Measurements from ENCODE around the gene YES1. TPM values are rescaled to one million over a fixed set of nuclear protein-coding genes. Genes with fewer than 3 reads are reported as not detected.

YES1 gene
- 10 to 100 TPM; 57.8 to 85.7 (median 68.2) TPM for polyA plus RNA-seq (ENCODE audit: insufficient read length in 4 of 4)

DNA sequence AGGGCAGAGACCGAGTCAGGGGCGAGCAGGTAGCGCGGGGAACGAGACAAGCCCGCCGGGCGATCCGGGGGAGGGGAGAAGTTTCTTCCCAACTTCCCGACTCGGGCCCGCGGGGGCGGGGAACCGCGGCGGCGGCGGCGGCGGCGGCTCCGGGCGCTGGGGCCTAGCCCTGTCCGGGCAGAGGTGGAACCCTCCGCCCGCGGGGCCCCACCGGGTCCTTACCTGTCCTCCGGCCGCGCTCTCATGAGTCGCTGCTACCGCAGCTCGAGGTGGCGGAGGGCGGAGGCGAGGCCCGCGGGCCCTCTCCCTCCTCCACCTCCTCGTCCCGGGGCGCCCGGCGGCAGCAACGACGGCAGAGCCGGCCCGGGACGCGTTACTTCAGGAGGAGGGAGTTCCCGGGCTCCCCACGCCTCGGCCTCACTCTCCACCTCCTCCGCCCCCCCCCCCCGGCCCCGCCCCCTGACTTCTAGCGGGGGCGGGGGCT, at the start of gene YES1:
TSS of gene YES1 (minus strand) at position 351 of the 484 bp plus-strand sequence. CDS start 55,415 bp downstream, outside the sequence.
- peak in 2 of 4 donors; percentile 22 to 38 for DNase-seq (ENCODE audit: low read depth in 4 of 4, low spot score in 3 of 4)

- no peak for DNase-seq (ENCODE audit: low read depth in 4 of 4, low spot score in 3 of 4)
These were observed 45.9 kb upstream of the YES1 start for GRCh38 chr18:857986-858385.

DNA sequence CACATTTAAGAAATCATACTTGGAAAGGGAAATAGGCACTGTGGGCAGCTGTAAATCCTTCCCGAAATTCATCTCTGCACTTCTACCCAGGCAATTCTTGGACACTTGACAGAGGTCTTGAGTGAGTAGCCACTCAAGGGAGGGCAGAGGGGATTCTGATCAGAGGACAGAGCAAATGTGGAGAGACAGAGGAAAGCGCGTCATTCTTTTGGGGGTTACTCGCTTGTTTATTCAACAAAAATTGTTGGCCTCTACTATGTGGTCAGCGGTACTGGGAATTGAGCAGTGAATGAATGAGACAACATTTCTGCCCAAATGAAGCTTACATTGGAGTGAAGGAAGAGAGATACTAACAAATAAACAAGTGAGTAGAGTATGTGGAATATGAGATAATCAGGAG, 41.4 kb upstream of the YES1 start:
- no peak for DNase-seq (ENCODE audit: low read depth in 4 of 4, low spot score in 3 of 4)

DNA sequence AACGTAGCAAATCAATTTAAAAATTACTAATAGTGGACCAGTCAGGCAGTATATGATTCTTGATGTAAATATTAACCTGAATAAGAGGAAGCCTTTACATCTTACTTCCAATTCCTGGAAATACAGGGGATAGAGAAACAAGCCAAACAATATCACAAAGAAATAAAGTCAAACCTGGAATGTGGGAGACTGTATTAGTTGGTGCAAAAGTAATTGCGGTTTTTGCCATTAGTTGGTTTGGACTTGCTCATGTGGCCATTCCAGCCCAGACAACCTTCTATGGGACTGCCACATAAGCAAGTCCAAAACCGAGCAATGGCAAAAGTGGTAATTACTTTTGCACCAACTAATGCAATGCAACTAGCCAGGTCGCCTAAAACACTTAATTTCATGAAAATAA, 38.9 kb upstream of the YES1 start:
- no peak for DNase-seq (ENCODE audit: low read depth in 4 of 4, low spot score in 3 of 4)

DNA sequence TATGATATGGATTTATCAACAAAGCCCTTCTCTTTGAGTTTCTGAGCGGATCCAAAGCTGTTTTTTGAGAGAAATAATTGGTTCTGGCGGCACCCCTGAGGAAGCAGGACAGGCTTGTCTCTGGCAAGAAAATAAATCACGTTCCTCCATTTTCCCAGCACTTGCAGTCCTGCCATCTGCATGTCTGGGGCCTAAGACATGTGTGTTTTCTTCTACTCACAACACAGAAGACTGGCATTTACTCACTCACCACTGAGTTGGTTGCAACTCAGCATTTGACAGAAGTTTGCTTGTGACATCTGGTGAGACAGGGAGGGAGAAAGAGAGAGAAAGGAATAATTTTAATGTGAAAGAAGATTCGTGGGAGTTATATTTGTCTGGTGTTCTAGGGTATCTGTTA, 37.0 kb upstream of the YES1 start:
- no peak for DNase-seq (ENCODE audit: low read depth in 4 of 4, low spot score in 3 of 4)

DNA sequence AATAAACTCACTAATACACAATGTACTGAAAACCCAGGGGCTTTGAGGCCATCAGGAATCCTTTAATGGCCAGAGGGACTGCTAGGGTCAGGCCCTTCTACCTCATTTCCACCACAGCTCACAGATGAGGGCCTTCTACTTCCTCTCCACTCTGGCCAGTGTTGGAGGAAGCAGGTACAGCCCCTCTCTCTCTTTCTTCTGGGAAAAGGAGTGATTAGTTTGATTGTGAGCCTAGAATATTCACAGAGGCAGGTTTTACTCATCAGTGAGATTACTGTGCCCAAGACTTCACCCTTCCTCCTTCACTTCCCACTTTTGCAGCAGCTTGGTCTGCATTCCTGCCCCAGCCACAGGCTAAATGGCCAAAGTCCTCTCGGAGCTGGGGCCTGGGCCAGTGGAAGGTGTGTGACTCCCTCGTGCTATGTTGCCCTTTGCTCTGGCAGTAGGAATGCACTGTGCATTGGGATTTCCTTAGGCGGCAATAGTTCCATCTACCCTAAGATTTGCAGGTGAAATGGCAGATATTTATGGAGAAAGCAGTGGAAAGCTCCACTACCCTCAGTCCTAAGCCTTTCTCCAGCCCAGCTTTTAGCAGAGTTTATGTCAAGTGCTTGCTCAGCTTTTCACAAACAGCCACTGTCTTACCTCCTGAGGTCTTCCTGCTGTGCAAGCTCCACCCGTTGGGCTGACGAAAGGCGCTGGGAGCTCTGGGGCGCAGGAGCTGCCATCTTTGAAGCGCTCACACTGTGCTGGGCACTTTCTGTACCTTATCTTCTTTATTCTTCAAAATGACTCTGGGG, 36.2 kb upstream of the YES1 start:
- DNase-seq (ENCODE audit: low read depth in 4 of 4, low spot score in 3 of 4) = no peak

DNA sequence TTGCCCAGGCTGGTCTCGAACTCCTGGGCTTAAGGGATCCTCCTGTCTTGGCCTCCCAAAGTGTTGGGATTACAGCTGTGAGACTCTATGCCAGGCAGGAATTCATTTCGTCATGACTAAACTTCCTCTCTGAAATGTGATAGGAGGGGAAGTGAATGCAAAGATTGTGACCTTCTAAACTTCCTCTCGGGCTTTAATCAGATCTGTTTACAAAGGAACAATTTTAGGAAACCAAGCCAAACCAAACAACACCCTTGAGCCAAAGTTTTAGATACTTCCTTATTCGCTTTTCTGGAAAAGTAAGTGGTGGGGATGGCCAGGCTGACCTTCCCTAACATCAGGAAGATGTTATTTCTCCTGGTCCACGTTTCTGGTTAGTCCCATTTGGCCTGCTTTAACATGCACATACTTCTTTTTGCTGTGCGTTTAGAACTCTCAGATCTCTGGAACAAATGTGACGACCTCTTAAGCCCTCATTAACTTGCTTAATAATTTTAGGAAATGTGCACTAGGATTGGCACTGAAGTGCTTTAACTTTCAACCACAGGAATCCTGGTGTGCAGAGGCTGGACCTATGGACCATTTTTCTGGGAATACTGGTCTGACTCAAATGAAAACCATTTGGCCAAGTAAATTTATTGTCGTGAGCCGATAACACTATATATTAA, 33.2 kb upstream of the YES1 start:
- peak in 1 of 4 donors; percentile 33 for DNase-seq (ENCODE audit: low read depth in 4 of 4, low spot score in 3 of 4)

DNA sequence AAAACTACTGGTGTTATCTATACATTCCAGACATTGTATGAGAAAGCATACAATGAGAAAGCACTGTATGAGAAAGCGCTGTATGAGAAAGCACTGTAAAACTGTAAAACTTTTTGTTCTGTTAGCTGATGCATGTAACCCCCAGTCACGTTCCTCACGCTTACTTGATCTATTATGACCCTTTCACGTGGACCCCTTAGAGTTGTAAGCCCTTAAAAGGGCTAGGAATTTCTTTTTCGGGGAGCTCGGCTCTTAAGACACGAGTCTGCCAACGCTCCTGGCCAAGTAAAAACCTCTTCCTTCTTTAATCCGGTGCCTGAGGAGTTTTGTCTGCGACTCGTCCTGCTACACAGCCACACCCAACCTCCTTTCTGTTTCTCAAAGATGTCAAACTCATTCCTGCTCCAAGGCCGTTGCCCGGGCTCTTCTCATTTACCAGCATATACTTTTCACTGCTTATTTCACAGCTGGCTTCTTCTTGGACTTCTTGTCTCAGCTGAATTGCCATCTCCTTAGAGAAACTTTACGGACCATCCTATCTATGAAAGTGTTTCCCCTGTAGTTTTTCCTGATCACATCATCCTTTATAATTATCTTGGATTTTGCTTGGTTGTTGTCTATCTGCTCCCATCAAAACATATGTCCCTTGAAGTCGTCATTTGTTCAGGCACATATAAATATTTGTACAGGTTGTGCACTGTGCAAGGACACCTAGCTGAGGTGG, 29.8 kb upstream of the YES1 start:
- no peak for DNase-seq (ENCODE audit: low read depth in 4 of 4, low spot score in 3 of 4)

DNA sequence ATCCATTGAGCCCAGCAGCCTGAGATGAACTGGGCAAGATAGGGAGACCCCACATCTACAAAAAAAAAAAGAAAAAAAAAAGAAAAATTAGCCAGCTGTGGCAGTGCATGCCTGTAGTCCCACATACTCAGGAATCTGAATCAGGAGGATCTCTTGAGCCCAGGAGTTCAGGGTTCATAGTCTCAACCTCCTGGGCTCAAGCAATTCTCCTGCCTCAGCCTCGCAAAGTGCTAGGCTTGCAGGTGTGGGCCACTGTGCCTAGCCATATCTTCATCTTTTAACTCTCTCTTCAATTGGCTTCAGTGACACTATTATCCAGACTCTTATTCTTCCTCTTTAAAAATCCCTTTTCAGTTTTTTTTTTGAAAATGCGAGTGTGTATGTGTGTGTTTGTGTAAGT, 28.5 kb upstream of the YES1 start:
- DNase-seq (ENCODE audit: low read depth in 4 of 4, low spot score in 3 of 4) = no peak

GRCh38 chr18:840023-840408, 28.0 kb upstream of the YES1 start:
- no peak for DNase-seq (ENCODE audit: low read depth in 4 of 4, low spot score in 3 of 4)

- peak; percentile 44 to 71 (median 60) for DNase-seq (ENCODE audit: low read depth in 4 of 4, low spot score in 3 of 4)
These were observed 27.4 kb upstream of the YES1 start for GRCh38 chr18:839224-840022.

DNA sequence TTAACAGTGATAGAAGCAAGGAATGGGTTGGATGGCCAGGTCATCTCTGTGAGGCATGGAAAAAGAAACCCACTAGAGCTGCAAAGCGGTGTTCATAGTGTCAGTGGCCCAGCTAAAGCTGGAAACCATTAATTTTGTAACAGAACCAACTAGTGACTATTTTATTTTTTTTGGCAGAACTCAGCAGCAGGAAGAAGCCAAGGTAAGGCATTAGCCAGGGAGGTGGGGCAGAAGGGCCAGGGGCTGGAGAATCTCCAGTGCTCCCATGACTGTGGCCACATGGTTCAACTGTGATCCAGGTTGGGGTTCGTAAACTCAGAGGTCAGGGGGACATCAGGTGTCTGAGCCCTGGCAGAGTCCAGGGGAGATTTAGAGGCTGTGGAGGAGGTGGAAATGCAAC, 25.9 kb upstream of the YES1 start:
- no peak for DNase-seq (ENCODE audit: low read depth in 4 of 4, low spot score in 3 of 4)

- DNase-seq (ENCODE audit: low read depth in 4 of 4, low spot score in 3 of 4) = no peak
These were observed 22.2 kb upstream of the YES1 start for GRCh38 chr18:834082-834720.

DNA sequence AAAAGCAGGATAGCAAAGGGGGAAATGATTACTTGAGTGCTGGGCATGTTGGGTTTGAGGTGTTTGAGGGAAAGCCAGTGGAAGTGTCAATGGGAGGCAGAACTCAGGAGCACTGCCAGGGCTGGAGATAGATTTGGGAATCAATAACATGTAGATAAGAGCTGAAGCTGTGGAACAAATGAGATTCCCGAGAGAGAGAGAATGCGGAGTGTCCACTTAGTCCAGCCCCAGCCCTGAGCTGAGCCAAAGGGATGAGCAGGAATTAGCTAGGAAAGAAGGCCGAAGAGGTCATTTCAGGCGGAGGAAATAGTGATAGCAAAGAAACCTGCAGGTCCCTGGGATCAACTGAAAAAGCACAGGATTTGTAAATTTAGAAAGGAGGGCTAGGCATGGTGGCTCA, 21.2 kb upstream of the YES1 start:
- no peak for DNase-seq (ENCODE audit: low read depth in 4 of 4, low spot score in 3 of 4)

- DNase-seq (ENCODE audit: low read depth in 4 of 4, low spot score in 3 of 4) = no peak
These were observed 20.1 kb upstream of the YES1 start for GRCh38 chr18:832085-832681.

- DNase-seq (ENCODE audit: low read depth in 4 of 4, low spot score in 3 of 4) = peak in 1 of 4 donors; percentile 19
These were observed 18.4 kb upstream of the YES1 start for GRCh38 chr18:830315-830901.

- no peak for DNase-seq (ENCODE audit: low read depth in 4 of 4, low spot score in 3 of 4)
These were observed 17.4 kb upstream of the YES1 start for GRCh38 chr18:829432-829831.

DNA sequence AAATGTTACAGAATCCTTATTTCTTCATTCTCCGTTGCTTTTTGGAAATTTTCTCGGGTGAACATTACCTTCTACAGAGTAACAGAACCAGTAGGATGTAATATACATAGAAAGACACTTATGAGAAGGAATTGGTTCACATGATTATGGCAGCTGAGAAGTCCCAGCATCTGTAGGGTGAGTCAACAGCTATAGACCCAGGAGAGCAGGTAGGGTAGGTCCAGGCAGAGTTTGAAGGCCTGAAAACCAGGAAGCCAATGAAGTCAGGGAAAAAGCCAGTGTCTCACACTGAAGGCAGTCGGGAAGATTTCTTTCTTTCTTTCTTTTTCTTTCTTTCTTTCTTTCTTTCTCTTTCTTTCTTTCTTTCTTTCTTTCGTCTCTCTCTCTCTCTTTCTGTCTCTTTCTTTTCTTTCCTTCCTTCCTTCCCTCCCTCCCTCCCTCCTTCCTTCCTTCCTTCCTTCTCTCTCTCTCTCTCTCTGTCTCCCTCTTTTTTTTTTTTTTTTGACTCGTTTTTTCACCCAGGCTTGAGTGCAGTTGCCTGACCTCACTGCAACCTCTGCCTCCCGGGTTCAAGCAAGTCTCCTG, 15.1 kb upstream of the YES1 start:
- no peak for DNase-seq (ENCODE audit: low read depth in 4 of 4, low spot score in 3 of 4)
